ENCODE measurements around the gene RHBDL3. TPM values are rescaled to one million over a fixed set of nuclear protein-coding genes. Genes with fewer than 3 reads are reported as not detected.
"Not testable (repeated sequence)": the region's sequence is repeated elsewhere in the genome, so short reads cannot be mapped to it uniquely, and the experiment has no call there.

RHBDL3 gene
- total RNA-seq, 1 donor from 2014 or later = 1.2 TPM

- Mint-ChIP-seq H3K27ac (no peak overlapping the region), H3K27me3 (ENCODE audit: low read depth) (peaks cover 13% of the 10 kb centered on the region), H3K4me1 (peaks cover 2% of the 10 kb centered on the region), H3K9me3 (no peaks in the 10 kb centered on the region), H3K4me3 (no peak overlapping the region), H3K36me3 (no peaks in the 10 kb centered on the region)
- DNase-seq (ENCODE audit: low spot score in 2 of 2, unreplicated experiment in 2 of 2) = peak; percentile 42 to 81
- TF ChIP-seq CTCF (IDR thresholded peaks at IDR 0.05; ENCODE audit: unreplicated experiment) = peak; percentile 82
Observed at GRCh38 chr17:32319548-32319905, 53.9 kb downstream of the RHBDL3 start.

- DNase-seq (ENCODE audit: low spot score in 2 of 2, unreplicated experiment in 2 of 2); H3K9me3 Mint-ChIP-seq; H3K4me1 Mint-ChIP-seq; H3K27ac Mint-ChIP-seq; H3K36me3 Mint-ChIP-seq; H3K4me3 Mint-ChIP-seq; H3K27me3 Mint-ChIP-seq (ENCODE audit: low read depth): not testable (repeated sequence)
Observed at GRCh38 chr17:32320080-32320479, 54.4 kb downstream of the RHBDL3 start.

GRCh38 chr17:32320847-32321246 lies 55.2 kb downstream of the RHBDL3 start:
- Mint-ChIP-seq H3K9me3 (no peaks in the 10 kb centered on the region), H3K4me1 (peaks cover 2% of the 10 kb centered on the region), H3K36me3 (no peaks in the 10 kb centered on the region), H3K27ac (no peak overlapping the region), H3K4me3 (no peak overlapping the region), H3K27me3 (ENCODE audit: low read depth) (peaks cover 3% of the 10 kb centered on the region)
- TF ChIP-seq CTCF (IDR thresholded peaks at IDR 0.05; ENCODE audit: unreplicated experiment) = no peak
- no peak for DNase-seq (ENCODE audit: low spot score in 2 of 2, unreplicated experiment in 2 of 2)

DNA sequence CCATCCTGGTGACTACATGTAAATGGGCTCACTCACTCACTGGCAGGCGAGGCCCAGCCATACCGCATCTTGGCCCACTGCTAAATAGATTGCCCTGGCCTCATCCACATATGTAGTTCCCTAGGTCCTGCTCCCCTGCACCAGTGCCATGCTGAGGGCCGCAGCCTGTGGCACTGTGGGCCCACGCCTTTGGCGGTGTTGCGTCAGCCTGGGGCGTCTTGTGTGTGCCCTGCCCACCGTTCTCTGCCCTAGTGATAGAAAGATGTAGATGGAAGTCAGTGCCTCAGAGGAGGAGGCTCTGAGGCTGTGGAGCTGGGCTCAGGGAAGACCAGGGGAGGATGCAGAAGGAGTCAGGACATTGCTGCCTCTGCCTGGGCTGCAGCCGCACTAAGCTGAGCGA lies 57.4 kb downstream of the RHBDL3 start:
- Mint-ChIP-seq H3K27me3 (ENCODE audit: low read depth) (no peaks in the 10 kb centered on the region), H3K4me3 (no peak overlapping the region), H3K4me1 (peaks cover 2% of the 10 kb centered on the region), H3K27ac (no peak overlapping the region), H3K9me3 (no peaks in the 10 kb centered on the region), H3K36me3 (no peaks in the 10 kb centered on the region)
- no peak for TF ChIP-seq CTCF (IDR thresholded peaks at IDR 0.05; ENCODE audit: unreplicated experiment)
- no peak for DNase-seq (ENCODE audit: low spot score in 2 of 2, unreplicated experiment in 2 of 2)

- H3K27me3 Mint-ChIP-seq (ENCODE audit: low read depth) = no peaks in the 10 kb centered on the region
- H3K36me3 Mint-ChIP-seq = no peaks in the 10 kb centered on the region
- no peaks in the 10 kb centered on the region for H3K9me3 Mint-ChIP-seq
- H3K4me3 Mint-ChIP-seq = no peak overlapping the region
- no peak for DNase-seq (ENCODE audit: low spot score in 2 of 2, unreplicated experiment in 2 of 2)
- H3K27ac Mint-ChIP-seq = peak overlapping the region; percentile 44
- no peak for TF ChIP-seq CTCF (IDR thresholded peaks at IDR 0.05; ENCODE audit: unreplicated experiment)
- peaks cover 2% of the 10 kb centered on the region for H3K4me1 Mint-ChIP-seq
Observed at GRCh38 chr17:32323811-32324491, 58.3 kb downstream of the RHBDL3 start.

GRCh38 chr17:32327911-32328310 lies 62.3 kb downstream of the RHBDL3 start:
- Mint-ChIP-seq H3K27ac (no peak overlapping the region), H3K36me3 (peaks cover 5% of the 10 kb centered on the region), H3K9me3 (no peaks in the 10 kb centered on the region), H3K4me1 (peaks cover 2% of the 10 kb centered on the region), H3K27me3 (ENCODE audit: low read depth) (no peaks in the 10 kb centered on the region), H3K4me3 (no peak overlapping the region)
- no peak for TF ChIP-seq CTCF (IDR thresholded peaks at IDR 0.05; ENCODE audit: unreplicated experiment)
- no peak for DNase-seq (ENCODE audit: low spot score in 2 of 2, unreplicated experiment in 2 of 2)
